ENCODE data around the gene ENTPD7.

DNA sequence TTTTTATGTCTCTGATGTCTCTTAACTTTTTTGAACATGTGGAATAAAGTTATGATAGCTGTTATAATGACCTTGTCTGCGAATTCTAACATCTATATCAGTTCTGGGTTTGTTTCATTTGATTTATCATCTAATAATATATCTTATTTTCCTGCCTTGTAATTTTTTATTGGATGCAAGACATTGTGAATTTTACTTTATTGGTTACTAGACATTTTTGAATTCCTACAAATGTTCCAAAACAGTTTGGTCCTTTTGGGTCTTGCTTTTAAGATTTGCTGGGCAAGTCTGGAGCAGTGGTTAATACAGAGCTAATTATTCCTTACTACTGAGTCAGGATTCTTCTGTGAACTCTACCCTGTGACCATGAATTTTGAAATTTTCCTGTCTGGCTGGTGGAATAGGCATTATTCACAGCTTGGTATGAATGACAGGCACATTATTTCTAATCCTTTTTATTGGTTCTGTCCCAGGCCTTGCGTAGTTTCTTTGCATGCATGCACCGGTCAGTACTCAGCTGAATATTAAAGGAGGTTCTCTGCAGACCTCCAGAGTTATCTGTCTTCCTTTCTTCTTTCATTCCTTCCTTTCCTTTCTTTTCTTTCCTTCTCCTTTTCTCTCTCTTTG, 81.7 kb downstream of the ENTPD7 start:
- TF ChIP-seq, protein P1, sequence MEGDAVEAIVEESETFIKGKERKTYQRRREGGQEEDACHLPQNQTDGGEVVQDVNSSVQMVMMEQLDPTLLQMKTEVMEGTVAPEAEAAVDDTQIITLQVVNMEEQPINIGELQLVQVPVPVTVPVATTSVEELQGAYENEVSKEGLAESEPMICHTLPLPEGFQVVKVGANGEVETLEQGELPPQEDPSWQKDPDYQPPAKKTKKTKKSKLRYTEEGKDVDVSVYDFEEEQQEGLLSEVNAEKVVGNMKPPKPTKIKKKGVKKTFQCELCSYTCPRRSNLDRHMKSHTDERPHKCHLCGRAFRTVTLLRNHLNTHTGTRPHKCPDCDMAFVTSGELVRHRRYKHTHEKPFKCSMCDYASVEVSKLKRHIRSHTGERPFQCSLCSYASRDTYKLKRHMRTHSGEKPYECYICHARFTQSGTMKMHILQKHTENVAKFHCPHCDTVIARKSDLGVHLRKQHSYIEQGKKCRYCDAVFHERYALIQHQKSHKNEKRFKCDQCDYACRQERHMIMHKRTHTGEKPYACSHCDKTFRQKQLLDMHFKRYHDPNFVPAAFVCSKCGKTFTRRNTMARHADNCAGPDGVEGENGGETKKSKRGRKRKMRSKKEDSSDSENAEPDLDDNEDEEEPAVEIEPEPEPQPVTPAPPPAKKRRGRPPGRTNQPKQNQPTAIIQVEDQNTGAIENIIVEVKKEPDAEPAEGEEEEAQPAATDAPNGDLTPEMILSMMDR (IDR thresholded peaks at IDR 0.05) = no peak
- no peak for TF ChIP-seq POLR2A (IDR thresholded peaks at IDR 0.05)
